ENCODE results near the gene PFAS. TPM values are rescaled to one million over a fixed set of nuclear protein-coding genes. Genes with fewer than 3 reads are reported as not detected.

Gene PFAS
- total and polyA plus RNA-seq, 2 of the 8 experiments (the other 6 are each of a cell fraction or from before 2014, with no cell fraction given), result 88.4 to 248 TPM

- Histone ChIP-seq H3K79me2 (ENCODE audit: control insufficient read depth in 1 of 2, insufficient read depth in 2 of 2, low read length in 2 of 2) (no peaks in the 10 kb centered on the region), H4K5ac (ENCODE audit: insufficient read length, low read depth, low read length) (no peak overlapping the region), H4K91ac (replicated peaks; ENCODE audit: insufficient read length, low read length) (no peak overlapping the region), H2AFZ (ENCODE audit: low read length) (no peak overlapping the region), H3K14ac (ENCODE audit: insufficient read length) (no peak overlapping the region), H3K56ac (replicated peaks; ENCODE audit: insufficient read length, low read depth, low read length) (no peak overlapping the region), H4K20me1 (replicated peaks in 1 of 2; ENCODE audit: control insufficient read depth in 1 of 2, insufficient read depth in 2 of 2, low read length in 2 of 2) (peaks cover 7 to 23% of the 10 kb centered on the region in 2 experiments), H2BK20ac (ENCODE audit: low read length) (no peak overlapping the region), H2BK5ac (ENCODE audit: low read depth, low read length) (no peak overlapping the region), H3K9ac (replicated peaks in 1 of 4; ENCODE audit: extremely low read depth in 1 of 4, low read depth in 3 of 4, low read length in 3 of 4) (no peak overlapping the region), H3K4me2 (ENCODE audit: insufficient read depth in 1 of 2, low read depth in 2 of 2, low read length in 2 of 2) (no peak overlapping the region), H4K8ac (ENCODE audit: extremely low read depth, insufficient read depth, low read length) (no peak overlapping the region; the same call in 1 of the 2 replicates), H2BK12ac (ENCODE audit: low read depth, low read length) (no peak overlapping the region), H3K4me1 (replicated peaks in 1 of 4; ENCODE audit: control insufficient read depth in 3 of 4, insufficient read depth in 4 of 4, low read length in 3 of 4) (no peaks in the 10 kb centered on the region), H3K4me3 (ENCODE audit: extremely low read depth in 1 of 4, insufficient read depth in 2 of 4, low read depth in 3 of 4, low read length in 4 of 4) (no peak overlapping the region), H3K27ac (ENCODE audit: low read depth, low read length) (no peak overlapping the region), H3K23me2 (ENCODE audit: low read depth, low read length) (no peaks in the 10 kb centered on the region), H3K9me3 (ENCODE audit: insufficient read depth in 2 of 2, low read depth in 1 of 2, low read length in 1 of 2) (no peaks in the 10 kb centered on the region), H2AK5ac (ENCODE audit: low read depth, low read length) (no peak overlapping the region), H3K23ac (ENCODE audit: insufficient read length) (no peak overlapping the region), H3K4ac (replicated peaks; ENCODE audit: insufficient read length, low read depth, low read length) (no peak overlapping the region), H3K79me1 (ENCODE audit: low read depth, low read length) (peaks cover 4% of the 10 kb centered on the region; the same call in 1 of the 2 replicates), H3K36me3 (ENCODE audit: control insufficient read depth in 2 of 4, insufficient read depth in 4 of 4, low read length in 3 of 4) (peaks cover 42 to 89% (median 74%) of the 10 kb centered on the region in 4 experiments), H3K27me3 (replicated peaks in 1 of 4; ENCODE audit: control insufficient read depth in 3 of 4, extremely low read depth in 1 of 4, insufficient read depth in 3 of 4, low read length in 3 of 4) (no peaks in the 10 kb centered on the region), H3K18ac (ENCODE audit: extremely low read depth, low read length) (no peak overlapping the region), H2BK15ac (ENCODE audit: low read length) (no peak overlapping the region), H2BK120ac (replicated peaks; ENCODE audit: low read depth, low read length) (no peak overlapping the region)
- no peak for DNase-seq (ENCODE audit: low read depth in 1 of 2, low spot score in 2 of 2)
- CTCF ChIA-PET (ENCODE audit: partially characterized antibody), result no interaction called here
- POLR2A ChIA-PET (ENCODE audit: partially characterized antibody), result interaction anchor here (53.4 to 66.3 kb wide), 2 partner anchors 0 to 22 kb away, joined by 1521 read pairs; partner anchors contain the start of genes CTC1, PFAS, RANGRF and SLC25A35
- no peak for FAIRE-seq
- WGBS, 2 experiments (ENCODE audit: extremely low coverage in 1 of 2, insufficient coverage in 1 of 2, insufficient read length in 1 of 2, insufficient replicate concordance in 2 of 2, low coverage in 1 of 2, low lambda C conversion rate in 2 of 2, missing lambda C conversion rate in 1 of 2), result 91% methylated on average over 10 of the region's 10 CpGs; no CpG with 5 or more reads in 1 of the 2 experiments
- no peak for TF ChIP-seq ASH2L (IDR thresholded peaks at IDR 0.05; ENCODE audit: low read length)
- TF ChIP-seq HDAC2 (IDR thresholded peaks at IDR 0.05; ENCODE audit: borderline replicate concordance in 1 of 2, low read depth in 2 of 2, low read length in 2 of 2), result no peak
- TF ChIP-seq YY1 (IDR thresholded peaks at IDR 0.05; ENCODE audit: low read depth, low read length), result no peak
- no peak for TF ChIP-seq BACH1 (IDR thresholded peaks at IDR 0.05; ENCODE audit: low read length)
- no peak for TF ChIP-seq CHD2 (IDR thresholded peaks at IDR 0.05; ENCODE audit: low read length)
- no peak for TF ChIP-seq JUN (IDR thresholded peaks at IDR 0.05; ENCODE audit: low read depth, low read length)
- no peak for TF ChIP-seq KDM5A (IDR thresholded peaks at IDR 0.05; ENCODE audit: low read length)
- TF ChIP-seq RNF2 (IDR thresholded peaks at IDR 0.05; ENCODE audit: borderline replicate concordance, low read depth, low read length, missing control alignments, poor library complexity, severe bottlenecking), result no peak
- TF ChIP-seq TEAD4 (IDR thresholded peaks at IDR 0.05; ENCODE audit: low read depth, low read length), result no peak
- TF ChIP-seq RBBP5 (IDR thresholded peaks at IDR 0.05; ENCODE audit: borderline replicate concordance, low read depth, low read length), result no peak
- TF ChIP-seq PHF8 (conservative IDR thresholded peaks at IDR 0.05; ENCODE audit: low read depth, low read length), result no peak
- no peak for TF ChIP-seq GTF2F1 (IDR thresholded peaks at IDR 0.05; ENCODE audit: borderline replicate concordance, low read depth, low read length)
Measured at GRCh38 chr17:8264320-8264719, 15.2 kb downstream of the PFAS start.
